Lower leg skin (tissue), 4 donors: Measurements from ENCODE around the gene CLMN. TPM values are rescaled to one million over a fixed set of nuclear protein-coding genes. Genes with fewer than 3 reads are reported as not detected.
"Not testable (repeated sequence)": the region's sequence is repeated elsewhere in the genome, so short reads cannot be mapped to it uniquely, and the experiment has no call there.

Experiments
- DNase-seq, 2 donors: peaks; one replicate each; pipeline ENCODE4 v3.0.0-alpha.2; 2019; ENCODE audit warnings: low spot score in 2 of 2
- H3K4me3 ChIP-seq: fragments of 200-600 bp; sonication (generic); 2 replicates; pipeline ENCODE4 v1.5.1; 2017; ENCODE audit warnings: mild to moderate bottlenecking, low read depth; ENCODE audit not compliant: poor library complexity, severe bottlenecking
- POLR2A ChIP-seq, 2 donors: fragments of 450-650 bp; IDR thresholded peaks; one replicate each; pipeline ENCODE4 v1.6.1; 2016 to 2017; ENCODE audit warnings: antibody characterized with exemption in 2 of 2, mild to moderate bottlenecking in 1 of 2, moderate library complexity in 1 of 2
- WGBS, 2 donors: methylation state at CpG; one replicate each; pipeline ENCODE4 v1.1.5; 2018; 5-methylcytosine and 5-hydroxymethylcytosine counted together
- intact Hi-C: fragments of 100-400 bp; cut with DNase I; formaldehyde crosslinking; loops from one replicate; pipeline ENCODE4 v1.15.0; 2023; ENCODE audit warnings: low total_unique reads
- total RNA-seq, 4 donors: library from RNA; depleted of rRNA; stranded (reverse); fragments of >200 nt; gene quantifications; one replicate each; pipeline ENCODE4 v1.1.0, GENCODE V29; 2016
- TF ChIP-seq, protein P1 (sequence below), 3 donors: fragments of 450-650 bp; IDR thresholded peaks; one replicate each; pipeline ENCODE4 v1.5.1; 2016; ENCODE audit warnings: antibody characterized with exemption in 3 of 3, mild to moderate bottlenecking in 3 of 3, moderate library complexity in 2 of 3

CLMN gene
- total RNA-seq, 4 donors from 2014 or later, result 5.6 to 7.6 (median 7.2) TPM

DNA sequence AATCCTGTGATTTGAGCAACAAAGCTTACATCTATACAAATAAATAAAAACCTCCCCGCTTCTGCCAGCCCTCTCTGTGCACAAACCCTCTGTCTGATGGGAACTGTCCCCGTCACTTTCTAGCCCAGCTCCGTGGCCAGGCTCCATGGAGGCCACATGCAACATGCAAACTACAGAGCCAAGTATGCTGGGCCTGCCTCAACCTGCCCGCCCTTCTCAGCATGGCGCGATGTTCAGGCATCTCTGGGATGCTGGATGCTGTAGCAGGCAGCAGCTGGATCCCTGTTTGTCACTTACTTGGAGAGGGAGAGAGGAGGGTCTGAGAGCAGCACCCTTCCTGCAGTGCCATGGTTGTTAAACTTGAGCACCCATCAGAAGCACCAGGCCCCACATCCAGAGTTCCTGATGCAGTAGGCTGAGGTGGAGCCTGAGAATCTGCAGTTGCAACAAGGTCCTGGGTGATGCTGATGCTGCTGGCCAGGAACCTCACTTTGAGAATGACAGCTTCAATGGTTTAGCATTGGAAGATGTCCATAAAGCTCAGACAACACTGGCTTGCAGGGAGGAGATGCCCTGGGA is 32.4 kb downstream of the CLMN start:
- DNase-seq, result peak in 1 of 2 donors; percentile 85
- H3K4me3 ChIP-seq, result no peak overlapping the region
- TF ChIP-seq, protein P1, sequence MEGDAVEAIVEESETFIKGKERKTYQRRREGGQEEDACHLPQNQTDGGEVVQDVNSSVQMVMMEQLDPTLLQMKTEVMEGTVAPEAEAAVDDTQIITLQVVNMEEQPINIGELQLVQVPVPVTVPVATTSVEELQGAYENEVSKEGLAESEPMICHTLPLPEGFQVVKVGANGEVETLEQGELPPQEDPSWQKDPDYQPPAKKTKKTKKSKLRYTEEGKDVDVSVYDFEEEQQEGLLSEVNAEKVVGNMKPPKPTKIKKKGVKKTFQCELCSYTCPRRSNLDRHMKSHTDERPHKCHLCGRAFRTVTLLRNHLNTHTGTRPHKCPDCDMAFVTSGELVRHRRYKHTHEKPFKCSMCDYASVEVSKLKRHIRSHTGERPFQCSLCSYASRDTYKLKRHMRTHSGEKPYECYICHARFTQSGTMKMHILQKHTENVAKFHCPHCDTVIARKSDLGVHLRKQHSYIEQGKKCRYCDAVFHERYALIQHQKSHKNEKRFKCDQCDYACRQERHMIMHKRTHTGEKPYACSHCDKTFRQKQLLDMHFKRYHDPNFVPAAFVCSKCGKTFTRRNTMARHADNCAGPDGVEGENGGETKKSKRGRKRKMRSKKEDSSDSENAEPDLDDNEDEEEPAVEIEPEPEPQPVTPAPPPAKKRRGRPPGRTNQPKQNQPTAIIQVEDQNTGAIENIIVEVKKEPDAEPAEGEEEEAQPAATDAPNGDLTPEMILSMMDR (IDR thresholded peaks at IDR 0.05), result no peak
- TF ChIP-seq POLR2A (IDR thresholded peaks at IDR 0.05), result no peak
- intact Hi-C loops, result no loop called here
- WGBS, 2 donors, result 62 to 64% methylated on average over 6 of the region's 6 CpGs

DNA sequence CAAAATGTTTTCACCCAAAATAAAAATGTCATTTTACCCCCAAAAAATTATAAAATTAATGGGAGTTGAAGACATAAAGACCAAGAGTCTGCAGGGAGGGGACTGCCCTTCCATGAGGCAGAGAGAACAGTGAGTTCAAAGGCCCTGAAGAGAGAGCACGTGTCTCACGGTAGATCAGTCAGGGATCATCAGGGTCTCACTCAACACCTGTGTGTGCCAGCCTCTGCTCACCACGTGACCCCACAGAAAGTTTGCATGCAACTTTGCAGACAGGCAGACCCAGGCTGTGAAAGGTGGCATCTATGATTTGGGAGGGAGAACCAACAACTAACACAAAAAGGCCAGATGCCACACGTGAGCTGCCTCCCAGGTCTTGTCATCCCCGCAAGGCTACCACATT is 33.1 kb downstream of the CLMN start:
- H3K4me3 ChIP-seq, result no peak overlapping the region
- 82% methylated on average over 5 of the region's 5 CpGs for WGBS, 2 donors
- intact Hi-C loops, result no loop called here
- no peak for TF ChIP-seq POLR2A (IDR thresholded peaks at IDR 0.05)
- TF ChIP-seq, protein P1 (IDR thresholded peaks at IDR 0.05), result no peak
- peak in 1 of 2 donors; percentile 14 for DNase-seq

DNA sequence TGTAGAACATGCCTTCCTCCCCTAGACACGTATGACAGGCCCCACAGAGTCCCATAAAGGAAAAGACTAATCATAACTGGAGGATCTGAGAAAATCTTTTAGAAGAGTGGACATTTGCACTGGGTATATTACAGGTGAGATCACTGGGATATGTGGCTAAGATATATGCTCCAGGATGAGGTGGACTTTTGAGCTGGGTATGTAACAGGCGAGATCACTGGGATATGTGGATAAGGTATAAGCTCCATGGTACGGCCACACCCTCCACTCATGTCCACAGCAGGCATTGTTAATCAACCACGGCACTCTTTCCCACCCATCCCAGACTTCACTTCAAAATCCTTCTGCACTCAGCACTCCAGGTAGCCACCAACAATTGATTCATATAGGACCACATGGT is 34.1 kb downstream of the CLMN start:
- no peak overlapping the region for H3K4me3 ChIP-seq
- intact Hi-C loops, result no loop called here
- no peak for DNase-seq
- TF ChIP-seq, protein P1 (IDR thresholded peaks at IDR 0.05), result no peak
- TF ChIP-seq POLR2A (IDR thresholded peaks at IDR 0.05), result no peak
- WGBS, 2 donors, result 68 to 94% methylated on average over 4 of the region's 4 CpGs

DNA sequence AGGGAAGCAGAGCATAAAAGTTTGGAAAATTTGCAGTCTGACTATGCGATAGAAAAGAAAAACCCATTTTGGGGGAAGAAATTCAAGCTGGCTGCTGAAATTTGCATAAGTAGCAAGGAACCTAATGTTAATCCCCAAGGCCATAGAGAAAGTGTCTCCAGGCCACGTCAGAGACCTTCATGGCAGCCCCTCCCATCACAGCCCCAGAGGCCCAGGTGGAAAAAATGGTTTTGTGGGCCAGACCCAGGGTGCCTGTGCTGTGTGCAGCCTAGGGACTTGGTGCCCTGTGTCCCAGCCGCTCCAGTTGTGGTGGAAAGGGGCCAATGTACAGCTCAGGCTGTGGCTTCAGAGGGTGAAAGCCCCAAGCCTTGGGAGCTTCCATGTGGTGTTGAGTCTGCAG is 35.9 kb downstream of the CLMN start:
- H3K4me3 ChIP-seq, intact Hi-C loops: not testable (repeated sequence)
- peak in 1 of 2 donors; percentile 57 for DNase-seq
- 96 to 97% methylated on average over 3 of the region's 3 CpGs for WGBS, 2 donors

DNA sequence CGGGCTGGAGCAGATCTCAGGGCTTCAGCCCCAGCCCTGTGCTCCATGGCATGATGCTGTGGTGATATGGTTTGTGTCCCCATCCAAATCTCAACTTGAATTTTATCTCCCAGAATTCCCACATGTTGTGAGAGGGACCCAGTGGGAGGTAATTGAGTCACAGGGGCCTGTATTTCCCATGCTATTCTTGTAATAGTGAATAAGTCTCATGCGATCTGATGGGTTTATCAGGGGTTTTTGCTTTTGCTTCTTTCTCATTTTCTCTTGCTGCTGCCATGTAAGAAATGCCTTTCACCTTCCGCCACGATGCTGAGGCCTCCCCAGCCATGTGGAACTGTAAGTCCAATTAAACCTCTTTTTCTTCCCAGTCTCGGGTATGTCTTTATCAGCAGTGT is 36.7 kb downstream of the CLMN start:
- WGBS, 2 donors, result 80 to 84% methylated on average over 5 of the region's 5 CpGs
- peak in 1 of 2 donors; percentile 57 for DNase-seq
- H3K4me3 ChIP-seq, intact Hi-C loops: not testable (repeated sequence)

DNA sequence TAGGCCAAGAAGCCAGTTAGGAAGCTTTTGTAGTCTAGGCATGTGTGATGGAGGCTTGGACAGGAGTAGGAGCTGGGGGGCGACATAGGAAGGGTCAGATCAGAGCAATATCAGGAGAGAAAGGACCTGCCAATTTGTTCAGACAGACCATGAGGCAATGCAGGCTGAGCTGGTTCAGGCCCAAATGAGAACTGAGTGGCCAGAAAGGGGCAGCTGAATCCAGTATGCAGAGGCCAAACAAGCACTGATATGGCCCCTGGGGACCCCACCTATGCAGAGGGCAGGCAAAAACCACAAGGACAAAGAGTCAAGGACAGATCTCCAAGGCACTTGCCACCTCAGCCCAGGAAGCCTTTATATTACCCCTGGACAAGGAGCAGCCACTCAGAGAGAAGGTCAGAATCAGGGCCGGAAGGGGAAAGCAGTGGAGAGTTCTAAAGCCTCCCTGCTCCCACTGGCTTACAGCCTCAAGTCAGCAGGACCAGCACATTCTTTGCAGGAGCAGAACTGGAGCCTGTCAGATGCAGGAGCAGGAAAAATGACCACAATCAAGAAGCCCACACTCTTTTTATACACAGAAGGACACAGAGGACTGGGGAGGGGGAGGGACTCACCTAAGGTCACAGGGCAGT is 37.2 kb downstream of the CLMN start:
- no peak overlapping the region for H3K4me3 ChIP-seq
- no peak for TF ChIP-seq POLR2A (IDR thresholded peaks at IDR 0.05)
- TF ChIP-seq, protein P1 (IDR thresholded peaks at IDR 0.05), result no peak
- WGBS, 2 donors, result 41 to 47% methylated on average over 2 of the region's 2 CpGs
- DNase-seq, result peak in 1 of 2 donors; percentile 68
- intact Hi-C loops, result no loop called here
